WTC11 (cell line): Measurements from ENCODE around the gene SPRY1.

Experiments used
- AR ChIP-seq: fragments of 250-450 bp; sonication (Bioruptor Pico); IDR thresholded peaks from 2 replicates; pipeline ENCODE4 v1.9.0; 2021; ENCODE audit warnings: mild to moderate bottlenecking
- ATF2 ChIP-seq: sonication (generic); formaldehyde crosslinking; IDR thresholded peaks from 2 replicates; pipeline ENCODE4 v1.8.1; 2022; ENCODE audit warnings: low read depth, missing genetic modification reagents, borderline replicate concordance
- ATF3 ChIP-seq: sonication (generic); formaldehyde crosslinking; conservative IDR thresholded peaks from 2 replicates; pipeline ENCODE4 v1.8.1; 2022; ENCODE audit warnings: mild to moderate bottlenecking, missing genetic modification reagents
- CTCF ChIP-seq: fragments of 200-600 bp; IDR thresholded peaks from 2 replicates; pipeline ENCODE4 v1.8.0; 2022; ENCODE audit warnings: antibody characterized with exemption
- HMGXB4 ChIP-seq: sonication (generic); formaldehyde crosslinking; IDR thresholded peaks from 2 replicates; pipeline ENCODE4 v1.8.1; 2023; ENCODE audit warnings: mild to moderate bottlenecking, moderate library complexity, missing genetic modification reagents
- JUN ChIP-seq: sonication (generic); formaldehyde crosslinking; IDR thresholded peaks from 2 replicates; pipeline ENCODE4 v1.8.0; 2023; ENCODE audit warnings: mild to moderate bottlenecking, missing genetic modification reagents
- MXD4 ChIP-seq: fragments of 250-450 bp; sonication (Bioruptor Pico); IDR thresholded peaks from 2 replicates; pipeline ENCODE4 v1.8.0; 2021; ENCODE audit warnings: mild to moderate bottlenecking, moderate library complexity, borderline replicate concordance
- MYBL2 ChIP-seq: sonication (generic); formaldehyde crosslinking; IDR thresholded peaks from 2 replicates; pipeline ENCODE4 v1.8.1; 2023; ENCODE audit warnings: mild to moderate bottlenecking, moderate library complexity, missing genetic modification reagents
- NFE2L1 ChIP-seq: sonication (generic); formaldehyde crosslinking; IDR thresholded peaks from 2 replicates; pipeline ENCODE4 v1.8.1; 2023; ENCODE audit warnings: missing genetic modification reagents
- SMAD3 ChIP-seq: sonication (generic); formaldehyde crosslinking; IDR thresholded peaks from 2 replicates; pipeline ENCODE4 v1.8.0; 2022; ENCODE audit warnings: missing genetic modification reagents, mild to moderate bottlenecking, borderline replicate concordance
- TEAD4 ChIP-seq: sonication (generic); formaldehyde crosslinking; IDR thresholded peaks from 2 replicates; pipeline ENCODE4 v1.8.0; 2022; ENCODE audit warnings: mild to moderate bottlenecking, missing genetic modification reagents
- USF2 ChIP-seq: sonication (generic); formaldehyde crosslinking; IDR thresholded peaks from 2 replicates; pipeline ENCODE4 v1.8.1; 2023; ENCODE audit warnings: mild to moderate bottlenecking, missing genetic modification reagents, moderate library complexity
- ZNF281 ChIP-seq: sonication (generic); formaldehyde crosslinking; IDR thresholded peaks from 2 replicates; pipeline ENCODE4 v1.8.0; 2023; ENCODE audit warnings: mild to moderate bottlenecking, missing genetic modification reagents

- no peak for TF ChIP-seq CTCF
- TF ChIP-seq AR (CRISPR knock-in tag) = no peak
- TF ChIP-seq ZNF281 (CRISPR knock-in tag) = no peak
- no peak for TF ChIP-seq ATF3 (CRISPR knock-in tag)
- TF ChIP-seq MYBL2 (CRISPR knock-in tag) = no peak
- TF ChIP-seq JUN = no peak
- TF ChIP-seq SMAD3 = no peak
- TF ChIP-seq ATF2 = no peak
- no peak for TF ChIP-seq TEAD4 (CRISPR knock-in tag)
- TF ChIP-seq HMGXB4 (CRISPR knock-in tag) = no peak
- TF ChIP-seq MXD4 (CRISPR knock-in tag) = no peak
- TF ChIP-seq USF2 (CRISPR knock-in tag) = no peak
- TF ChIP-seq NFE2L1 (CRISPR knock-in tag) = no peak
These were observed 19.4 kb downstream of the SPRY1 start for GRCh38 chr4:123415977-123416376.
